AG04450 (cell line): Measurements from ENCODE around the gene SGMS1. TPM values are rescaled to one million over a fixed set of nuclear protein-coding genes. Genes with fewer than 3 reads are reported as not detected.

Experiments used
- CTCF ChIA-PET: fragments of 300-600, 350-600 bp; formaldehyde crosslinking; extraction: SDS; loops from one replicate; lab custom pipeline; 2022; ENCODE audit warnings: antibody characterized with exemption, inconsistent platforms; lab: Charles Lee
- POLR2A ChIA-PET: fragments of 350-600 bp; formaldehyde crosslinking; extraction: SDS; loops from one replicate; lab custom pipeline; 2021; ENCODE audit warnings: antibody characterized with exemption, inconsistent platforms; lab: Yijun Ruan, JAX
- DNase-seq: peaks from one replicate; pipeline ENCODE4 v3.0.0-alpha.2; 2011; ENCODE audit warnings: low read depth, low spot score
- H3K27ac ChIP-seq: one replicate; pipeline ENCODE4 v1.5.1; 2012; ENCODE audit warnings: low read depth, low read length, control low read depth
- H3K27me3 ChIP-seq: one replicate; pipeline ENCODE4 v1.6.0; 2012; ENCODE audit warnings: low read length; ENCODE audit not compliant: control insufficient read depth, insufficient read depth
- H3K4me3 ChIP-seq: 2 replicates; pipeline ENCODE4 v1.5.1; 2011; ENCODE audit warnings: mild to moderate bottlenecking, low read depth, low read length, control low read depth
- H3K9me3 ChIP-seq: 2 replicates; pipeline ENCODE4 v1.5.1; 2012; ENCODE audit warnings: low read length; ENCODE audit not compliant: control insufficient read depth, insufficient read depth
- CTCF ChIP-seq: IDR thresholded peaks from 2 replicates; pipeline ENCODE4 v1.5.1; 2011; ENCODE audit warnings: low read depth, low read length, control low read depth, inconsistent platforms
- polyA plus RNA-seq: library from polyadenylated mRNA; depleted of rRNA; stranded (reverse); fragments of >200 nt; gene quantifications from 2 replicates; pipeline ENCODE4 v1.2.3, GENCODE V29; 2011

Gene SGMS1
- polyA plus RNA-seq, 1 experiment, result 17.7 TPM

- no peak overlapping the region for H3K4me3 ChIP-seq
- TF ChIP-seq CTCF, result peak; percentile 26; the same call in 1 of the 2 replicates
- H3K27me3 ChIP-seq, result no peaks in the 10 kb centered on the region
- DNase-seq, result no peak
- POLR2A ChIA-PET, result interaction anchor here (0.6 kb wide), 2 partner anchors 98 to 211 kb away, joined by 4 to 7 read pairs; no protein-coding TSS in a partner anchor
- CTCF ChIA-PET, result interaction anchor here (0.6 to 1.2 kb wide), 4 partner anchors 46 to 236 kb away, joined by 3 to 5 read pairs (median 3); no protein-coding TSS in a partner anchor
- no peaks in the 10 kb centered on the region for H3K9me3 ChIP-seq
- H3K27ac ChIP-seq, result no peak overlapping the region
These were observed 207.5 kb downstream of the SGMS1 start for GRCh38 chr10:50416181-50416824.

- Histone ChIP-seq H3K9me3 (no peaks in the 10 kb centered on the region), H3K4me3 (no peak overlapping the region), H3K27ac (no peak overlapping the region), H3K27me3 (no peaks in the 10 kb centered on the region)
- POLR2A ChIA-PET, result no interaction called here
- no peak for DNase-seq
- CTCF ChIA-PET, result no interaction called here
- TF ChIP-seq CTCF, result no peak
These were observed 208.5 kb downstream of the SGMS1 start for GRCh38 chr10:50415292-50415691.

- ChIA-PET CTCF (interaction anchor here (0.9 to 1.8 kb wide), 3 partner anchors 10 to 93 kb away, joined by 3 to 6 read pairs (median 4); no protein-coding TSS in a partner anchor), POLR2A (no interaction called here)
- TF ChIP-seq CTCF, result no peak
- Histone ChIP-seq H3K4me3 (no peak overlapping the region), H3K9me3 (no peaks in the 10 kb centered on the region), H3K27me3 (no peaks in the 10 kb centered on the region), H3K27ac (no peak overlapping the region)
- no peak for DNase-seq
These were observed 213.5 kb downstream of the SGMS1 start for GRCh38 chr10:50410066-50410811.

- CTCF ChIA-PET, result interaction anchor here (0.6 to 0.7 kb wide), 2 partner anchors 13 to 15 kb away, joined by 3 to 5 read pairs; no protein-coding TSS in a partner anchor
- Histone ChIP-seq H3K4me3 (no peak overlapping the region), H3K9me3 (no peaks in the 10 kb centered on the region), H3K27me3 (no peaks in the 10 kb centered on the region), H3K27ac (no peak overlapping the region)
- no peak for DNase-seq
- TF ChIP-seq CTCF, result no peak
- POLR2A ChIA-PET, result no interaction called here
These were observed 216.5 kb downstream of the SGMS1 start for GRCh38 chr10:50407076-50407801.
